Stimulated activated CD4-positive, alpha-beta T cell treated with anti-CD3 and anti-CD28 coated beads, Interleukin-2, amount 100 ng/mL, for 24 hours (primary cell): ENCODE measurements around the gene DNAJB4.
A peak's percentile ranks its signal among the peaks of the same experiment; 100 is the strongest.
"Not testable (repeated sequence)": the region's sequence is repeated elsewhere in the genome, so short reads cannot be mapped to it uniquely, and the experiment has no call there.

Experiments used
- DNase-seq, 2 donors: peaks; one replicate each; pipeline ENCODE4 v3.0.0-alpha.2; 2020

The DNAJB4 gene

DNA sequence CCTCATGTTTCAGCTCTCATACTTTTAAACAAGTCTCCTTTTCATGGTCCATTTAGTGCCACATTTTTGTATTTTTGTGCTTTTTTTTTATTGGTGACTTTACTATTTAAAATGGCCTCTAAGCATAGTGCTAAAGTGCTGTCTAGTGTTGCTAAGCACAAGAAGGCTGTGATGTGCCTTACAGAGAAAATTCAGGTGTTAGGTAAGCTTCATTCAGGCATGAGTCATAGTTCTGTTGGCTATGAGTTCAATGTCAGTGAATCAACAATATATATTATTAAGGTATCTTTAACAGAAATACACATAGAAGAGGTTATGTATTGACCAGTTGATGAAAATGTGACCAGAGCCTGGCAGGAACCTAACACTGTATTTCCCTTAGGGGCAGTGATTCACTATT is 13.1 kb upstream of the DNAJB4 start:
- no peak for DNase-seq

GRCh38 chr1:77994117-77994705 is 10.5 kb upstream of the DNAJB4 start:
- DNase-seq = no peak

- no peak for DNase-seq
These were observed 8.0 kb upstream of the DNAJB4 start for GRCh38 chr1:77996734-77997133.

DNA sequence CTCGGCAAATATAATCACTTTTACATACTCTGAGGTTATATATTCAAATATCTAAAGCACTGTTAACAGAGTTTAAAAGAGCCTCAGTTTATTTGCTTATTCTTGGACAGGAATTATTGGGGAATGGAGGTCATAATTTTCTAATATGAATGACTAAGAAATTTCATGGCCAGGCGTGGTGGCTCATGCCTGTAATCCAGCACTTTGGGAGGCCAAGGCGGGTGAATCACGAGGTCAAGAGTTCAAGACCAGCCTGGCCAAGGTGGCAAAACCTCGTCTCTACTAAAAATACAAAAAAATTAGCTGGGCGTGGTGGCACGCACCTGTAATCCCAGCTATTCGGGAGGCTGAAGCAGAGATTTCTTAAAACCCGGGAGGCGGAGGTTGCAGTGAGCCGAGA is 4.2 kb upstream of the DNAJB4 start:
- DNase-seq = not testable (repeated sequence)

DNA sequence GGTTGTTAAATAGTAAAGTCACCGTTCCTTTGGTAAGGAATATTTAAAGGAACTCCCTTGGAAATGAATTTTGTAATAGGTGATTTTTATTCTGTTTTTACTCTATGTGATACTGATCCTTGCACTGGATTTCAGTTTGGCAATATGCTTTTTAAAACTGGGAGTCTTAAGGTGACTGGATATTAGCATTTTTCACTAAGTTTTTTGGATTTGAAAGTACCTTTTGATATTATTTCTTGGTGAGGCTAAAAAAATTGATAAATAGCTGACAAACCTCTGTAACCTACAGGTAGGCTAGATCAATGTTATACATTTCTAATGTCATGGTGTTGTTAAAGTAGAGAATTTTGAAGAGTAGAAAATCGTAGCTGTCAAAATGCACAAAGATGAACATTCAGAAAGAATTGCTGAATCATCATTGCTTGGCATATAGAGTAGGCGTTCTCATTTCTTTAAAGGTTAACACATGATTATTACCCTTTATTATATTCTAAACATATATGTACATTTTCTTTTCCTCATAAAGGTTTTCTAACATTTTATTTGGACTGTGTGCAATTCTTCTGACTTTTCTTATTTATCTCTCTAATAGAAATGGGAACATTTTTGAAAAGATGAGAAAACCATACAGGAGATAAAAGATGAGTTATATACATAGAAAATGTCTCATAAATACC is 1.5 kb upstream of the DNAJB4 start:
- no peak for DNase-seq

DNA sequence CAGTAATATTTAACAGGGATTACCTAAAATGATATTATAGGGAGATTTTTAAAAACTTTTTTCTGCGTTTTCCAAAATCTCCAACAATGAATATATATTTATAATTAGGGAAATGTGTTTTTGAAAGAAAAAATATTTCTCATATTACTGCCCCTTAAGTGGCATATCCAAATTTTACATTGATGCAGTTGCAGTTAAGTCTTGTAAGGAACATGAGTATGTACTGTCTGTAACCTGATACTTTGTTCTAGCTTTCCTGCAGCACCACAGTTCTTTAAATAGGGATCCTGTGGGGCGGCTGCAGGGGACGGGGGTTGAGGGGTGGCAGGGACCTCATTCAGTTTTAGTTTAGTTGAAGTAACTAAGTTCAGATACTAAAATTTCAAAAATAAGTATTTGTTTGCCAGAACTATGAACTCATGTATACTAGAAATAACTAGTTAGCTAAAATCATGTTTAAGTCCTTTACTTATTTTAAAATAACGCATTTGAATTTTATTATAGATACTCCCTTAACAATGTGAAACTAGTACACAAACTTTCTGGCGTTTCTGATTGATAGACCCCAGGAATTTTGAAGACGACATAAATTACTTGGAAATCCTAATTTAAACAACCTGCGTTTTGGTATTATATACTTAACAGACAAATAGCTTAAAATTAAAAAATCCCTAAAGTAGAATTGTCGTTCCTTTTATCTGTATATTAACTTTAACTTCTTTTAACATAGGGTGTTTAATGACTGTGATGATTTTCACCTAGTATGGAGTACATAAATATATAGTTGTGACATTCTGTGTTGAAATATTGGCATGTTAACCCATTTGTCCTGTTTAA is 639 bp upstream of the DNAJB4 start:
- DNase-seq = peak; percentile 34 to 56

GRCh38 chr1:78005448-78005722 is 646 bp downstream of the DNAJB4 start:
- DNase-seq = no peak

GRCh38 chr1:78005755-78006154 is 1.0 kb downstream of the DNAJB4 start:
- DNase-seq = no peak

DNA sequence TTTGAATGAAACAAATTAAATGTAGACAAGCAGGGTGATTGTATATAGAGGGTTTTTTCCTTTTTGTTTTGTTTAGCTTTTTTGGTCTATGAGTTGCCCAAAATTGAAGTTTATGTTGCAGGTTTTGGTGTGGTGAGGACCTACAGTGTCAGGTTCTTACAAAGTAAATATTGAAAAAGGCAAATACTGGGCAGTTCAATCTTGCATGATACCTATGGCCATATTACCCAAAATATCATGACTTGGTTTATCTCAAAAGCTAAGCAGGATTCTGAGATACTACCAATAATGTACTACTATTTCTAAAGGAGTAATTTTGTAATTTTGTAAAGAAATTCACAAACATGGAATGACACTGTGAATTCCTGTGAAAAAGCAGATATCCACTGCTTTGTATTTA is 1.8 kb downstream of the DNAJB4 start:
- no peak for DNase-seq

GRCh38 chr1:78007677-78008341 is 3.1 kb downstream of the DNAJB4 start:
- DNase-seq = no peak

GRCh38 chr1:78009276-78009675 is 4.5 kb downstream of the DNAJB4 start:
- DNase-seq = no peak

DNA sequence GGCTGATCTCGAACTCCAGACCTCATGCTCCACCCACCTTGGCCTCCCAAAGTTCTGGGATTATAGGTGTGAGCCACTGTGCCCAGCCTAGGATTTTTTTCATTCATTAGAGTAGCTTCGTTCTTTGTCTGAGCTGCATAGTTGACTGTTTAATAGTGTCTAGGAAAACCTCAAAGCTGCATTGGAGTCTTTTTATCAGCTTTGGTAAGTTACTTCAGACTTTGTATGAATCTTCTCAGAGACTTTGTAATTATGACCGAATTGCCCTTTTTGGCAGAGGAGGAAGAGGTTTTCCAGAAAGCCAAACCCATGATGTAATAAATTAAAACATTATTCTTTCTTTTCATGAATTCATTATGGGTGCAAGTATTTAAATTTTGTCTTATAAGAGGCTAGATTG is 5.1 kb downstream of the DNAJB4 start:
- DNase-seq = no peak

- no peak for DNase-seq
These were observed 6.3 kb downstream of the DNAJB4 start for GRCh38 chr1:78011050-78011449.

DNA sequence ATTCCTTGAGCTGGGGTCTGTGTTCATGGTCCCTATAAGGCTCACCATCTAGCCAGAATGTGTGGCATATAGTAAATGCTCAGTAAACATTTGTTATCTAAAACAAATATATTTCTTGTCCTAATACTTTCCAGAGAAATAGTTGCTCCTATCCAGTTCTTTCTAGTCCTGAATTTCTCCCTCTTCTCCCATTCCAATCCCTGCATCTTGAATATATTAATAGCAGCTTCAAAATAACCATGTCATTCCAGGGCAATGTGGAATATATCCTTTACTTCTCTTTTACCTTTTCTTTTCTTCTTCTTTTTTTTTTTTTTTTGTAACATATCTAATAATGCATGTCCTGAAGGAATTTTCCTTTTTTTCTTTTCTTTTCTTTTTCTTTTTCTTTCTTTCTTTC is 10.4 kb downstream of the DNAJB4 start:
- no peak for DNase-seq

DNA sequence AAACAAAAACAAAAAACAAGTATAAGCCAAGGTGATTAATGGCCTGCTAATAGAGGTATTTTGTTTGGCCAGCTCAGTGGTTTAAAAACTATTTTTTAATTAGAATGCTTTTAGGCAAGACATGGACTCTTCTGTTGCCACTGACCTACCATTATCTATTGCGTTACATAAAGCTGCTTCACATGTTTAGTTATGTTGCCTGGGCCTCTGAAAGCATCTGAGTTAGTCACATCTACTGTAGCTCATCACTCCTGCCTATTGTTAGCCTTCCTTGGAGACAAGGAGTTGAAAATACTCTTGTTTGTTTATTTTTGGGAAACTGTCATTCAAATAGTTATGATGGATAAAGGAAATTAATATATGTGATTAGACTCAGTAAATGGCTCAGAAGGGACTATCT is 14.3 kb downstream of the DNAJB4 start:
- no peak for DNase-seq

DNA sequence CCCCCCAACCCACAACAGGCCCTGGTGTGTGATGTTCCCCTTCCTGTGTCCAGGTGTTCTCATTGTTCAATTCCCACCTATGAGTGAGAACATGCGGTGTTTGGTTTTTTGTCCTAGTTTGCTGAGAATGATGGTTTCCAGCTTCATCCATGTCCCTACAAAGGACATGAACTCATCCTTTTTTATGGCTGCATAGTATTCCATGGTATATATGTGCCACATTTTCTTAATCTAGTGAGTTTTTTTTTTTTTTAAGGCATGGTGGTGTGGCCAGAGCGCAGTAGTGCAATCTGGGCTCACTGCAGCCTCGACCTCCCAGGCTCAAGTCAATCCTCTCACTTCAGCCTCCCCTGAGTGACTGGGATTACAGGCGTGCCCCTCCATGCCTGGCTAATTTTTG is 16.4 kb downstream of the DNAJB4 start:
- DNase-seq = not testable (repeated sequence)

GRCh38 chr1:78029793-78030192 is 25.1 kb downstream of the DNAJB4 start:
- no peak for DNase-seq

- DNase-seq = no peak
These were observed 28.5 kb downstream of the DNAJB4 start for GRCh38 chr1:78032996-78033796.

- no peak for DNase-seq
These were observed 29.0 kb downstream of the DNAJB4 start for GRCh38 chr1:78033797-78034172.

GRCh38 chr1:78035121-78035520 is 30.4 kb downstream of the DNAJB4 start:
- DNase-seq = no peak

GRCh38 chr1:78036450-78036849 is 31.7 kb downstream of the DNAJB4 start:
- DNase-seq = no peak

DNA sequence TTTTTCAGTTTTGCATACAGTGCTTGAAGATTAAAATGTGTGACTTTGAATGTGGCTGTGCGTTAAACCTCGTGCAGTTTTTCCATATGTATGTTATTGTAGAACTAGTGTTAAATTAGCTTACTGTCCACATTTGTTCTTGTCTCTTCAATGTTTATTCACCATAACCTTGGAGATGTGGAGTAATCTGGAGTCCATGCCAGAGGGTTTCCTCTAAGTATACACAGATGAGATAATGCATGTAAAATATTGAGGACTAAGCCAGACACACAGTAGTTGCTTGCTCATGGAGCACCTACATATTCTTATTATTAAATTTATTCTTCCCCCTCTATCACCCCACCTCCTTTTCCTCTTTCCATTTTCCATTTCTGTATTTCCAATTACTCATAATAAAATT is 33.3 kb downstream of the DNAJB4 start:
- no peak for DNase-seq

- DNase-seq = no peak
These were observed 33.8 kb downstream of the DNAJB4 start for GRCh38 chr1:78038491-78038939.
